Hepatocyte (in vitro differentiated cells): ENCODE measurements around the gene UBE2L6. TPM values are rescaled to one million over a fixed set of nuclear protein-coding genes. Genes with fewer than 3 reads are reported as not detected.

Experiments
- DNase-seq: peaks from one replicate; pipeline ENCODE4 v3.0.0-alpha.2; 2016; ENCODE audit warnings: low spot score
- H2AFZ ChIP-seq: fragments of 200-600 bp; sonication (generic); 2 replicates; pipeline ENCODE4 v1.6.0; 2016; ENCODE audit warnings: antibody characterized with exemption, mild to moderate bottlenecking
- H3K27ac ChIP-seq: fragments of 200-600 bp; sonication (generic); 2 replicates; pipeline ENCODE4 v1.5.1; 2016; ENCODE audit warnings: mild to moderate bottlenecking
- H3K27me3 ChIP-seq: fragments of 200-600 bp; sonication (generic); 2 replicates; pipeline ENCODE4 v1.6.1; 2016
- H3K36me3 ChIP-seq: fragments of 200-600 bp; sonication (generic); replicated peaks from 2 replicates; pipeline ENCODE4 v1.5.1; 2016; ENCODE audit warnings: low read depth; ENCODE audit not compliant: insufficient read depth
- H3K4me1 ChIP-seq: fragments of 200-600 bp; sonication (generic); 2 replicates; pipeline ENCODE4 v1.5.1; 2016; ENCODE audit warnings: mild to moderate bottlenecking, moderate library complexity; ENCODE audit not compliant: insufficient read depth
- H3K4me2 ChIP-seq: fragments of 200-600 bp; sonication (generic); 2 replicates; pipeline ENCODE4 v1.6.0; 2016
- H3K4me3 ChIP-seq: fragments of 200-600 bp; sonication (generic); 2 replicates; pipeline ENCODE4 v1.5.1; 2016; ENCODE audit warnings: mild to moderate bottlenecking
- H3K79me2 ChIP-seq: fragments of 200-600 bp; sonication (generic); 2 replicates; pipeline ENCODE4 v1.6.0; 2017; ENCODE audit warnings: mild to moderate bottlenecking
- H3K9me2 ChIP-seq: fragments of 200-600 bp; sonication (generic); replicated peaks from 2 replicates; pipeline ENCODE4 v1.6.0; 2017; ENCODE audit warnings: mild to moderate bottlenecking; ENCODE audit not compliant: insufficient read depth
- H3K9me3 ChIP-seq: fragments of 200-600 bp; sonication (generic); 2 replicates; pipeline ENCODE4 v1.5.1; 2016; ENCODE audit warnings: low read depth, mild to moderate bottlenecking
- H4K20me1 ChIP-seq: fragments of 200-600 bp; sonication (generic); 2 replicates; pipeline ENCODE4 v1.6.0; 2016; ENCODE audit warnings: mild to moderate bottlenecking; ENCODE audit not compliant: insufficient read depth, poor library complexity, severe bottlenecking
- CTCF ChIP-seq: fragments of 200-600 bp; sonication (generic); IDR thresholded peaks from 2 replicates; pipeline ENCODE4 v1.5.1; 2016; ENCODE audit warnings: antibody characterized with exemption, mild to moderate bottlenecking; ENCODE audit not compliant: poor library complexity
- EZH2 ChIP-seq: fragments of 200-600 bp; sonication (generic); IDR thresholded peaks from 2 replicates; pipeline ENCODE4 v1.6.1; 2016; ENCODE audit warnings: antibody characterized with exemption, mild to moderate bottlenecking, borderline replicate concordance
- EZH2phosphoT487 ChIP-seq: fragments of 200-600 bp; sonication (generic); IDR thresholded peaks from one replicate; pipeline ENCODE4 v1.6.1; 2018; ENCODE audit warnings: antibody characterized with exemption, mild to moderate bottlenecking, low read depth, moderate library complexity; ENCODE audit not compliant: unreplicated experiment, severe bottlenecking
- WGBS: methylation state at CpG from one replicate; pipeline ENCODE4 v1.1.6; 2016; ENCODE audit warnings: low lambda C conversion rate; ENCODE audit errors: missing lambda C conversion rate; 5-methylcytosine and 5-hydroxymethylcytosine counted together
- polyA plus RNA-seq: library from polyadenylated mRNA; unstranded; fragments of >200 nt; fragmentation: Nextera tagmentation; extraction: Ambion mirVana; gene quantifications from 2 replicates; pipeline ENCODE4 v1.2.1, GENCODE V29; 2016
- total RNA-seq: library from RNA; depleted of rRNA; stranded (reverse); fragments of >200 nt; gene quantifications from 2 replicates; pipeline ENCODE4 v1.2.3, GENCODE V29; 2014

The UBE2L6 gene
- total and polyA plus RNA-seq, 2 experiments from 2014 or later: 45.7 to 113 TPM

GRCh38 chr11:57588046-57588710 lies 20.7 kb upstream of the UBE2L6 start:
- no peaks in the 10 kb centered on the region for H3K9me3 ChIP-seq
- 88% methylated on average over 3 of the region's 3 CpGs for WGBS
- H2AFZ ChIP-seq: no peak overlapping the region

GRCh38 chr11:57586711-57587245 lies 19.3 kb upstream of the UBE2L6 start:
- no peak overlapping the region for H2AFZ ChIP-seq

More at GRCh38 chr11:57588046-57588710, 20.7 kb upstream of the UBE2L6 start:
- no peaks in the 10 kb centered on the region for H3K4me1 ChIP-seq
- no peaks in the 10 kb centered on the region for H3K79me2 ChIP-seq
- H3K36me3 ChIP-seq: no peaks in the 10 kb centered on the region
- no peak overlapping the region for H3K27ac ChIP-seq
- no peaks in the 10 kb centered on the region for H3K9me2 ChIP-seq
- no peak overlapping the region for H3K4me3 ChIP-seq
- H3K4me2 ChIP-seq: no peak overlapping the region
- H4K20me1 ChIP-seq: no peaks in the 10 kb centered on the region
- TF ChIP-seq CTCF (no peak), EZH2phosphoT487 (no peak), EZH2 (no peak)
- no peak for DNase-seq
- no peaks in the 10 kb centered on the region for H3K27me3 ChIP-seq

GRCh38 chr11:57585301-57585700 lies 17.8 kb upstream of the UBE2L6 start:
- no peaks in the 10 kb centered on the region for H3K79me2 ChIP-seq
- H3K27me3 ChIP-seq: no peaks in the 10 kb centered on the region
- no peaks in the 10 kb centered on the region for H4K20me1 ChIP-seq
- no peak overlapping the region for H3K4me2 ChIP-seq
- no peak for TF ChIP-seq EZH2phosphoT487
- no peak for TF ChIP-seq CTCF
- TF ChIP-seq EZH2: no peak
- no peaks in the 10 kb centered on the region for H3K9me3 ChIP-seq
- H3K4me3 ChIP-seq: no peak overlapping the region
- no peak for DNase-seq
- no peaks in the 10 kb centered on the region for H3K4me1 ChIP-seq
- H3K36me3 ChIP-seq: no peaks in the 10 kb centered on the region
- H3K9me2 ChIP-seq: no peaks in the 10 kb centered on the region
- no peak overlapping the region for H2AFZ ChIP-seq
- no peak overlapping the region for H3K27ac ChIP-seq

More at GRCh38 chr11:57586711-57587245, 19.3 kb upstream of the UBE2L6 start:
- TF ChIP-seq CTCF (no peak), EZH2phosphoT487 (no peak), EZH2 (no peak)
- Histone ChIP-seq H3K4me3 (no peak overlapping the region), H3K9me2 (no peaks in the 10 kb centered on the region), H3K4me2 (no peak overlapping the region), H3K9me3 (no peaks in the 10 kb centered on the region), H3K4me1 (no peaks in the 10 kb centered on the region), H4K20me1 (no peaks in the 10 kb centered on the region), H3K79me2 (no peaks in the 10 kb centered on the region), H3K27me3 (no peaks in the 10 kb centered on the region), H3K36me3 (no peaks in the 10 kb centered on the region), H3K27ac (no peak overlapping the region)
- WGBS: 89% methylated on average over 1 of the region's 2 CpGs
- DNase-seq: no peak
